T47D (cell line): ENCODE measurements around the gene ARL3.

Source experiments
- DNase-seq, 2 experiments: peaks; one replicate each; pipeline versions ENCODE4 v3.0.0 to v3.0.0-alpha.2; 2011 to 2012; ENCODE audit warnings: low read depth in 1 of 2, low spot score in 1 of 2
- JUND ChIP-seq: IDR thresholded peaks from 2 replicates; pipeline ENCODE4 v1.6.1; 2012; ENCODE audit warnings: low read depth
- in situ Hi-C: cut with HindIII; loops from 2 replicates; pipeline ENCODE4 v1.10.0; 2016; ENCODE audit warnings: low sequenced_read_pairs, low pct_unique_long_range_greater_than_20kb

Gene ARL3

DNA sequence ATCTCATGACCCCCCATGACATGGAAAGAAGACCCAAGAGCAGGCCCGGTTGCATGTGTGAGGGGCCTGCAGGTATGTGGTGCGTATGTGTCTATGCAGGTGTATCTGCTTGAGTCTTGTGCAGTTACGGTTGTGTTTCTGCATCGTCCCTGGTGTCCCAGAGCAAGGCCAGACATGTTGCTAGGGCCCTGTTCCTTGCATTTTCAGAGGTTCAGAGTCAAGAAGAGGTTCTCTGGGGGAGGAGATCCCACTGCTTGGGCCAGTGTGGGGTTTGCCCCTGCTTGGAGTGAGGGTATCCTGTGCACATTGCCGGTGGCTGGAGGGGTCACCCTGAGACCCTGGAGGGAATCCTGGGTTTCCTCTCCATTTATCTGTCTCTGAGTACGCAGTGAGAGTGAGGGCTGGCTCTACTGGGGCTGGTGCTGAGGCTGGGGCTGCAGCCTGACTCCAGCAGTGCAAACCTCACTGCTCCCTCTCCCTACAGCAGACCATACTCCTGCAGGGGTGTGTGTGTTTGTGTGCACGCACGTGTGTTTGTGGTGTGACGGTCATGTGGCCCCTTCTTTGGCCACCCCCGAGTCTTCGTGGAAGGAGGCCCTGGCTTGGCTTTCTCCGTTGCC is 65.8 kb downstream of the ARL3 start:
- no peak for TF ChIP-seq JUND
- no peak for DNase-seq
- in situ Hi-C loops: no loop called here

DNA sequence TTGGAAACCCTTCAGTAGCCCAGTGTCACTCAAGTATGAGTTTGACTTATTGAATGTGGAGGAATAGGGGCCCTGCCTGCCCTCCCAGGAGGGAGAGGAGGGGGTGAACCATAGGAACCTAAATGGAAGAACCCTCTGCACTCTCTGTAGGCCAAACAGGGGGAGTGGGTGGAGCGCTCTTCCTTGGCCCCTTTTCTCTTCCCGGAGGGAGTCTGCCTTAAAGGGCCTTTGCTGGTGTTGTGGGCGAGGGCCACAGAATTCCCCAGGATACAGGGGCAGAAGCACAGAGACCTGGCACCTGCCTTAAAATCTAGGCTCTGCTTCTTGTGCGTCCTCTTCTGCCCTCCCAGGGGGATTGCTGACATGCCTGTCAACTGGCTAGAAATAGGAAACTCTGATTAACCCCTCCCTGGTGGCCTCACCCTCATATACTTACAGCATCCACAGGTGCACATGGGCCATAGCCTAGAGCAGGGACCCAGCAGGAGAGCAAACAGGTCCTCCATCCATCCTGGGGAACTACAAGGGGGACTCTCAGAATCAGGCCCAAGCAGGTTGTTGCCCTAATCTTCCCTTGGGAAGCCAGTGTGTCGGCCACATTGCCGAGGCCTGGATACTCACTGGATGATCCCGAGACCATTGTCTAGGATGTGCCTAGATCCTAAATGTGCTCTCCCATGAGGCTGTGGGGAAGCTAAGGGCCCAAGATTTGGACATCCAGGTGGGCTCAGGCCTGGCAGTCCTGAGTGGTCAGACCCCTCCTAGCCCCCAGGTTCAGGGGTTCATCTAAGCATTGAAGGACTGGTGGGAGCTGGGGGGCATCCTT is 66.5 kb downstream of the ARL3 start:
- no peak for DNase-seq
- in situ Hi-C loops: no loop called here
- no peak for TF ChIP-seq JUND

GRCh38 chr10:102646610-102647442 is 67.4 kb downstream of the ARL3 start:
- peak in 1 of 2 experiments; percentile 61 for DNase-seq
- TF ChIP-seq JUND: no peak
- in situ Hi-C loops: no loop called here

DNA sequence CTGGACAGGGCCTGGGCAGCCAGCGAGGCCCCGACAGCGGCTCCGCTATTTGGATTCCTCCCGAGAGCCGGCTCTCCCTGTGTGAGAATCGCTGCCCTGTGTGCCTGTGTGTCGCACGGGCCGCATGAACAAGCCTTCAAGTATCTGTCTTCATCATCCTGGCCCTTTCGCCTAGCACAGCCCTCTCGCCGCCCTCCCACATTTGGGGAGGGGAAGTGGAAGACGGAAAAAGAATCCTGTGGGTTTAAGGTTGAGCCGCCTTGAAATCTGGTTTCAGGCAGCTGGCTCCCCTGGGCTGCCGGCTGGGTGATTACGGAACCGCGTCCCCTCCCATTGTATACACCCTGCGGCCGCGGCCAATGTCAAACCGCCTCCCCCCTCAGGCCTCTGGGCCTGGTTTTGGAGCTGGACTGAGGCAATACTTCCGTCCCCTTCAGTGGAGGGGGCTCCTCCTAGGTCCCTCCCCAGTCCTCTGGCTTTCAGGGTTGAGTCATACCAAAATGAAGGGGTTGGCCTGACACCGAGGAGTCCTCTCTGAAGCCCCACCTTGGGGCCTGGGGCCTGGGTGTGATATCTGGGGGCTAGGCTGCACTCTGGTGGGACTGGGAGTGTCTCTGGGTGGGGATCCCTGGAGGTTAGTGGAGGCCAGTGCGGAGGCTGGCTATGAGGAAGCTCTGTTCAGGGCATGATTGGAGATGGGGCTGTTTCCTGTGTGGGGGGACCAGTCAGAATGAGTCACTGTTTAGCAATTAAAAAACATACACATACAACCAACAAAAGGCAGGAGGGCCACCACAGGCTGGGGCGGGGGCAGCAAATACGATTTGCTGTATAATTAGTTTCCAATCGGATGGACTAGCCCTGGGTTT is 68.2 kb downstream of the ARL3 start:
- DNase-seq: peak in 1 of 2 experiments; percentile 64
- in situ Hi-C loops: no loop called here
- no peak for TF ChIP-seq JUND

DNA sequence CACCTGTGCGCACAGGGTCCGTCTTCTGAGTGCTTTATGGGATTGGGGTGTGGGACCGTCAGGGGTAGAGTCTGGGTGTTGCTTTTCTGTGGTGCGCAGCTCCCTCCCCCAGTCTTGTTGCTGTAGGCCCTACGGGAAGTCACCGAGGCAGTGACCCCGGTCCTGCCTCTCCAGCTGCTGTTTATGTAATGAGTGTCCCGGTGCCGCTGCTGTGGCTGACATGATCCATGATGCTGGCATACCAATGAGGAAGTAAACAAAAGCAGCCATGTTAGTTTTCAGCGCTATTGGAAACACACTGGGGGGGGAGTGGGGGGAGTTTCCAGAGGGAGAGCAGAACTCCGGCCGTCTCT is 68.8 kb downstream of the ARL3 start:
- peak; percentile 74 to 92 for DNase-seq
- in situ Hi-C loops: no loop called here
- no peak for TF ChIP-seq JUND

- in situ Hi-C loops: no loop called here
- TF ChIP-seq JUND: no peak
- DNase-seq: peak; percentile 78 to 94
These were observed 69.4 kb downstream of the ARL3 start for GRCh38 chr10:102644646-102645387.

DNA sequence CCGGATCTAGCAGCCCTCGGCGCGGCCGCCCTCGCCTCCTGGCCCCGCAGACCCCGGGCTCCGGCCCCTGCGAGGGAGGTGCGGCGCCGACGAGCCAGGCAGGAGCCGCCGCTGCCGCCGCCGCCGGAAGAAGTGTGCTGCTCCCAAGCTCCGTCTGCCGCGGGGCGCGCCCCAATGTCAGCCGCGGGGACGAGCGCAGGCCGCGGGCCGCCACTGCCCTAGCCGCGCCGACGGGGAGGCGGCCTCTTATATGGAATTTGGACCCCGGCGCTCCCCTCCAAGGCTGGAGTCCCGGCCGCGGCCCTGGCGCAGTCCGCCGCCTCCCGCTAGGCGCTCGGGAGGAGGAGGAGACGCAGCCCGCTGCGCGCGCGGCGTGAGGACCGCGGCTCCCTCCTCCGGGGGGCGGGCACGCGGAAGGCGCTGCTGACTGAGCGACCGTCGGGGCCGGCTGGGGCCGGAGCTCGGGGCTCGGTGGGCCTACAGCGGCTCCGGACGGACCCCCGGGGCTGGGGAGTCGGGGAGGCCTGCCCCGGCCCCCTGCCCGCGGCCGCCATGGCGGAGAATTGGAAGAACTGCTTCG is 70.0 kb downstream of the ARL3 start, which contains the start of gene TRIM8:
Gene TRIM8 (plus strand): TSS at position 414 of the 580 bp plus-strand sequence. CDS start 139 bp downstream, at position 553.
- in situ Hi-C loops: no loop called here
- TF ChIP-seq JUND: no peak
- DNase-seq: peak; percentile 62 to 74

DNA sequence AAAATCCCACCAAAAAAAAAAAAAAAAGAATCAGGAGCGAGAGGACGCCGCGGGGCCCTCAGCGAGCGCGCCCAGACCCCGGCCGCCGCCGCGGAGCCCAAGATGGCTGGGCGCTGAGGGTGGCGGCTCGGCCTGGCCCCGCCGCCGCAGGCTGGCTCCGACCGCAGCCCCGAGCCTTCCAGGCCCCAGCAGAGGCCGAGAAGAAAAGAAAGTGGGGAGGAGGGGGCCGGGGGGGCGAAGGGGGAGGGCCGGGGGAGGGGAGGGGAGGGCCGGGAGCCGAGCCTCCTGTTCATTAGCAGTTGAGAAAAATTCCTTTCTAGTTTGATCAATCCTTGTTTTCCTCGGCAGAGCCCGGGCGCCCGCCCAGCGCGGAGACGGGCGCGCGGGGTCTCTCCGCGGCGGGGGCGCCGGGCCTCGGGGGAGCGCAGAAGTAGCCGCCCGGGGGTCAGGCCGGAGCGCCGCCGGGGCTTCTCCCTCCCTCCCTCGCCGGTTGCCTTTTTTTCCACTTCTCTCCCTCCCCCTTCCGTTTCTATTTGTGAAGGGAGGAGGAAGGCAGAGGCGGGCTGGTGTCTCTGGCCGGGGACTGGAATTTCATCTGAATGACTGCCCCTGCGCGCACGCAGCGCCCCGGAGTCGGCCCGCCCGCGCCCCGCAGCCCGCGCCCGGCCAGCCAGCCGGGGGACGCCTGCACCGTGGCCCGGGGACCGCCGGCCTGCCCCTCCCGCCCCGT is 70.7 kb downstream of the ARL3 start:
- no peak for TF ChIP-seq JUND
- peak in 1 of 2 experiments; percentile 87 for DNase-seq
- in situ Hi-C loops: no loop called here

- DNase-seq: peak in 1 of 2 experiments; percentile 71
- in situ Hi-C loops: no loop called here
- TF ChIP-seq JUND: no peak
These were observed 71.4 kb downstream of the ARL3 start for GRCh38 chr10:102642736-102643335.

- in situ Hi-C loops: no loop called here
These were observed 72.1 kb downstream of the ARL3 start for GRCh38 chr10:102641880-102642735.

More at GRCh38 chr10:102641880-102642735, 72.1 kb downstream of the ARL3 start:
- peak; percentile 94 to 98 for DNase-seq
- TF ChIP-seq JUND: no peak
